Measurements from ENCODE around the gene AQP9. TPM values are rescaled to one million over a fixed set of nuclear protein-coding genes. Genes with fewer than 3 reads are reported as not detected.

The AQP9 gene
- total RNA-seq, 3 donors from 2014 or later = 0.09 to 2.0 (median 0.89) TPM

DNA sequence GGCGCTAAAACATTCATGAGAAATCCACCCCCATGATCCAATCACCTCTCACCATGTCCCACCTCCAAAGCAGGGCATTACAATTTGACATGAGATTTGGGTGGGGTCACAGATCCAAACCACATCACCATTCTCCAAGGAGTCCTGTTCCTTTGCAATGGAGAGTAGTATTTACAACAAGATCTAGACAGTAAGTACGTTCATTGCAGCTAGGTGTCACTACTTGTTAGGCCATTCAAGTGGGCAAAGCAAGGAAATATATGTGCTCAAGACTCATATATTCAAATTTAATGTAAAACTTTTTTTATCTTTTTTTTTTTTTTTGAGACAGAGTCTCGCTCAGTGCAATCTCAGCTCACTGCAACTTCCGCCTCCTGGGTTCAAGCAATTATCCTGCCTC is 79.3 kb downstream of the AQP9 start:
- DNase-seq (no peak), ATAC-seq (no peak)
- no peak for TF ChIP-seq CTCF (IDR thresholded peaks at IDR 0.05)

DNA sequence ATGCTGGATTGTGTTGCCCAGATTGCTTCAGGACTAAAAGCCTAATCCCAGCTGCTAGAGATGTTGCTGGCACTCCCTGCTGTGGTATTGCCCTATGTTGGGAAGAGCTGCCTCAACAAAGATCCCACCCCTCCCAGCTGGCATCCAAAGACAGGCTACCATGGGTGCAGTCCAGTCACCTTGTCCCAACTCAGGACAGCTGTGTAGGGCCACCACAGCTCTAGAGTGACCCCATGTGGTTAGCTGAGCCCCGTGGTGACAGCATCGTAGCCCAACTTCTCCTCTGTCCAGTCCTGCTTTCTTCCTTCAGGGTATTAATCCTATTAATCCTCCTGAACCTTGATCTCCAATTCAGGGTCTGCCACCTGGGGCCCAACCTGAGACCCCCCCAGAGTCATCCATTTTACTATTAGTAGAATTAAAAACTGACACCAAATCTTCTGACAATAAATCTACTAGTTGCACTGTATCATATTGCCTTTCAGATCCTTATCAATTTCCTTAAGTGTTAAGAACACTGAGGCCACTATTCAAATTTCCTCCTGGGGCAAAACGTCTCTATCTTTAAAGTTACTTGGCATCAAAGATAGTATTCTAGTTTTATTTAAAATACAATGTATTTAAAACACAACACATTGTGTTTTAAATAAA is 83.5 kb downstream of the AQP9 start:
- DNase-seq (peak in 2 of 3 donors; percentile 39 to 42), ATAC-seq (peak; percentile 67)
- H3K36me3 ChIP-seq (ENCODE audit: low read depth) = no peaks in the 10 kb centered on the region
- no peaks in the 10 kb centered on the region for H3K9me3 ChIP-seq
- intact Hi-C loops (cut with DNase I, micrococcal nuclease) = no loop called here
- TF ChIP-seq CTCF (IDR thresholded peaks at IDR 0.05) = no peak
- H3K4me1 ChIP-seq (ENCODE audit: low read depth) = no peaks in the 10 kb centered on the region
- H3K4me3 ChIP-seq = no peak overlapping the region

More for the DNA sequence above, 79.3 kb downstream of the AQP9 start:
- Histone ChIP-seq H3K36me3 (ENCODE audit: low read depth) (no peaks in the 10 kb centered on the region), H3K4me3 (no peak overlapping the region), H3K4me1 (ENCODE audit: low read depth) (no peaks in the 10 kb centered on the region), H3K9me3 (no peaks in the 10 kb centered on the region)
- intact Hi-C loops (cut with DNase I, micrococcal nuclease) = no loop called here

DNA sequence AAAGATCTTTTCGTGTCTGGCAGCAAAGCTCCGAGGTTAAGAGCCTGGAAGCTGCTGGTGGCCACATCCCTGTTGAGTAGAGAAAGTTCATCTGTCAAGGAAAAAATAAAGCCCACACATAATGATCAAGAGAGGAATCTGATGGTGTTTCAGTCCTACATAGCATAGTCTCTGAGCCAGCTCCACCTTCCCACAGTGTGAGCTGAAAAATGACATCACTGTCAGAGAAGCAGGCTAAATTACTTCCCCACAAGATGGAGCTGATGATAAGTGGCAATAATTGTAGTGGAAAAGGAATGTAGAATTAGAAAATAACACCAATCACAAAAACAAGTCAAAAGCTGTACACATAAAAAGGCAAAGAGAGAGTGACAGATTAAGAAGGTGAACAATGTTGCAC is 84.5 kb downstream of the AQP9 start:
- TF ChIP-seq CTCF (IDR thresholded peaks at IDR 0.05) = no peak
- H3K9me3 ChIP-seq = no peaks in the 10 kb centered on the region
- H3K4me1 ChIP-seq (ENCODE audit: low read depth) = no peaks in the 10 kb centered on the region
- ATAC-seq = no peak
- H3K36me3 ChIP-seq (ENCODE audit: low read depth) = no peaks in the 10 kb centered on the region
- no peak overlapping the region for H3K4me3 ChIP-seq
- intact Hi-C loops (cut with DNase I, micrococcal nuclease) = no loop called here
- DNase-seq = no peak

DNA sequence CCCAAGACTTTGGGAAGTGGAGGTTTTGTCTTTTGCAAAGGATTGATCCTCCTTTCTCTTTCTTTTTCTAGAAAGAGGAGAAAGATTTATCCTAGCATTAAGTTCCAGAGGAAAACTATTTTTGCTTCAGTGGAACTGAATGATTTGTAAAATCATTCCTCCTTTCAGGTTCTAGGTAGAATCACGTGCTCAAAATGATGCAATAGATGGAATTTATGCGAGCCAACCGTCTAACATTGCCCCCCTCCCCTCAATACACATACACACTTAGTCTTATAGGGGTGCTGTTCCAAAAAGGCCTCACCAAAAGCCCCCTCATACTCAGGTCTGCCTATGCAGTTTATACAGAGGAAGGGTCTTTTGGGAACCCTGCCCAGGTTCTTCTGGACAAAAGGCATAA is 85.3 kb downstream of the AQP9 start:
- H3K4me1 ChIP-seq (ENCODE audit: low read depth) = no peaks in the 10 kb centered on the region
- DNase-seq = no peak
- no peak for TF ChIP-seq CTCF (IDR thresholded peaks at IDR 0.05)
- intact Hi-C loops (cut with DNase I, micrococcal nuclease) = no loop called here
- no peak for ATAC-seq
- no peaks in the 10 kb centered on the region for H3K9me3 ChIP-seq
- no peaks in the 10 kb centered on the region for H3K36me3 ChIP-seq (ENCODE audit: low read depth)
- H3K4me3 ChIP-seq = no peak overlapping the region

GRCh38 chr15:58224068-58224467 is 85.9 kb downstream of the AQP9 start:
- DNase-seq (no peak), ATAC-seq (no peak)
- intact Hi-C loops (cut with DNase I, micrococcal nuclease) = no loop called here
- H3K9me3 ChIP-seq = no peaks in the 10 kb centered on the region
- H3K4me3 ChIP-seq = no peak overlapping the region
- H3K36me3 ChIP-seq (ENCODE audit: low read depth) = no peaks in the 10 kb centered on the region
- TF ChIP-seq CTCF (IDR thresholded peaks at IDR 0.05) = no peak
- H3K4me1 ChIP-seq (ENCODE audit: low read depth) = no peaks in the 10 kb centered on the region
